H9 (cell line): ENCODE results near the gene TBC1D2. TPM values are rescaled to one million over a fixed set of nuclear protein-coding genes. Genes with fewer than 3 reads are reported as not detected.

Experiments used
- DNase-seq: peaks from one replicate; pipeline ENCODE4 v3.0.0-alpha.2; 2017
- H2AFZ ChIP-seq: one replicate; pipeline ENCODE4 v1.6.1; 2013; ENCODE audit warnings: mild to moderate bottlenecking, low read length, control low read depth, moderate library complexity
- H2AK5ac ChIP-seq: 2 replicates; pipeline ENCODE4 v1.6.1; 2013; ENCODE audit warnings: low read length, control low read depth, mixed read lengths; ENCODE audit not compliant: insufficient read length
- H2BK120ac ChIP-seq: one replicate; pipeline ENCODE4 v1.6.1; 2013; ENCODE audit warnings: low read depth, mild to moderate bottlenecking, low read length, control low read depth, inconsistent platforms; ENCODE audit not compliant: poor library complexity, severe bottlenecking
- H2BK12ac ChIP-seq: 2 replicates; pipeline ENCODE4 v1.6.1; 2013; ENCODE audit warnings: low read length, control low read depth, mixed read lengths, low read depth; ENCODE audit not compliant: insufficient read length
- H2BK15ac ChIP-seq: 2 replicates; pipeline ENCODE4 v1.6.1; 2013; ENCODE audit warnings: low read depth, low read length, control low read depth
- H2BK20ac ChIP-seq: one replicate; pipeline ENCODE4 v1.6.1; 2013; ENCODE audit warnings: low read depth, mild to moderate bottlenecking, low read length, control low read depth, inconsistent platforms; ENCODE audit not compliant: poor library complexity, severe bottlenecking
- H2BK5ac ChIP-seq: 2 replicates; pipeline ENCODE4 v1.6.1; 2013; ENCODE audit warnings: low read length, control low read depth, mixed read lengths; ENCODE audit not compliant: insufficient read length
- H3K14ac ChIP-seq: 2 replicates; pipeline ENCODE4 v1.6.1; 2013; ENCODE audit warnings: low read length, control low read depth; ENCODE audit not compliant: insufficient read depth
- H3K18ac ChIP-seq: 2 replicates; pipeline ENCODE4 v1.6.1; 2013; ENCODE audit warnings: low read depth, mild to moderate bottlenecking, mixed read lengths, low read length, control low read depth; ENCODE audit not compliant: insufficient read length
- H3K23ac ChIP-seq: 2 replicates; pipeline ENCODE4 v1.6.1; 2013; ENCODE audit warnings: low read length, control low read depth, mixed read lengths, low read depth; ENCODE audit not compliant: insufficient read length
- H3K23me2 ChIP-seq: 2 replicates; pipeline ENCODE4 v1.6.1; 2013; ENCODE audit warnings: low read depth, mild to moderate bottlenecking, mixed read lengths, low read length, control low read depth; ENCODE audit not compliant: insufficient read length, poor library complexity, severe bottlenecking
- H3K27ac ChIP-seq: 2 replicates; pipeline ENCODE4 v1.5.1; 2013; ENCODE audit warnings: low read length, control low read depth, mixed read lengths, low read depth; ENCODE audit not compliant: insufficient read length
- H3K27me3 ChIP-seq: 2 replicates; pipeline ENCODE4 v1.6.1; 2013; ENCODE audit warnings: low read length, control low read depth, inconsistent platforms; ENCODE audit not compliant: insufficient read depth
- H3K4ac ChIP-seq: 2 replicates; pipeline ENCODE4 v1.6.1; 2013; ENCODE audit warnings: low read depth, mild to moderate bottlenecking, control low read depth, inconsistent platforms, low read length, moderate library complexity
- H3K4me1 ChIP-seq: 2 replicates; pipeline ENCODE4 v1.6.1; 2013; ENCODE audit warnings: low read length, control low read depth, inconsistent platforms; ENCODE audit not compliant: insufficient read depth
- H3K4me2 ChIP-seq: 2 replicates; pipeline ENCODE4 v1.6.1; 2013; ENCODE audit warnings: low read length, control low read depth, mixed read lengths; ENCODE audit not compliant: insufficient read length, insufficient read depth
- H3K56ac ChIP-seq: 2 replicates; pipeline ENCODE4 v1.6.1; 2013; ENCODE audit warnings: low read depth, mild to moderate bottlenecking, mixed read lengths, low read length, control low read depth; ENCODE audit not compliant: insufficient read length
- H3K79me1 ChIP-seq: 2 replicates; pipeline ENCODE4 v1.6.1; 2013; ENCODE audit warnings: low read depth, mild to moderate bottlenecking, moderate library complexity, low read length, control low read depth, inconsistent platforms; ENCODE audit not compliant: insufficient read depth, poor library complexity, severe bottlenecking
- H3K79me2 ChIP-seq: 2 replicates; pipeline ENCODE4 v1.6.1; 2013; ENCODE audit warnings: low read length, control low read depth, inconsistent platforms; ENCODE audit not compliant: insufficient read depth
- H3K9ac ChIP-seq: 2 replicates; pipeline ENCODE4 v1.6.1; 2013; ENCODE audit warnings: low read length, control low read depth, mixed read lengths; ENCODE audit not compliant: insufficient read length; ENCODE audit errors: extremely low read depth
- H3K9me3 ChIP-seq: one replicate; pipeline ENCODE4 v1.6.1; 2013; ENCODE audit warnings: low read depth, low read length, inconsistent platforms; ENCODE audit not compliant: control insufficient read depth
- H3T11ph ChIP-seq: one replicate; pipeline ENCODE4 v1.6.1; 2013; ENCODE audit warnings: mild to moderate bottlenecking, low read length, control low read depth, inconsistent platforms
- H4K20me1 ChIP-seq: one replicate; pipeline ENCODE4 v1.6.1; 2013; ENCODE audit not compliant: control insufficient read depth, insufficient read length, insufficient read depth
- H4K5ac ChIP-seq: 2 replicates; pipeline ENCODE4 v1.6.1; 2013; ENCODE audit warnings: low read depth, mild to moderate bottlenecking, mixed read lengths, low read length, control low read depth; ENCODE audit not compliant: insufficient read length
- H4K8ac ChIP-seq: replicated peaks from 2 replicates; pipeline ENCODE4 v1.6.1; 2013; ENCODE audit warnings: low read length, control low read depth, mixed read lengths, low read depth; ENCODE audit not compliant: insufficient read length
- H4K91ac ChIP-seq: 2 replicates; pipeline ENCODE4 v1.6.1; 2013; ENCODE audit warnings: low read depth, mild to moderate bottlenecking, moderate library complexity, mixed read lengths, low read length, control low read depth; ENCODE audit not compliant: insufficient read length
- H3K27ac Mint-ChIP-seq, 3 experiments: 2 replicates in 2 of 3; 3 replicates in 1 of 3; pipeline ENCODE4 v1.8.0; 2020 to 2021; ENCODE audit warnings: mixed read lengths in 3 of 3, mild to moderate bottlenecking in 1 of 3, moderate library complexity in 1 of 3
- H3K27me3 Mint-ChIP-seq: 2 replicates; pipeline ENCODE4 v1.8.0; 2021; ENCODE audit warnings: low read depth, mild to moderate bottlenecking, moderate library complexity, mixed read lengths
- H3K36me3 Mint-ChIP-seq, 3 experiments: 2 replicates in 2 of 3; 3 replicates in 1 of 3; pipeline ENCODE4 v1.8.0; 2020 to 2021; ENCODE audit warnings: low read depth in 3 of 3, mixed read lengths in 3 of 3; ENCODE audit not compliant: insufficient read depth in 1 of 3
- H3K4me1 Mint-ChIP-seq, 2 experiments: 2 replicates each; pipeline ENCODE4 v1.8.0; 2020; ENCODE audit warnings: mixed read lengths in 2 of 2
- H3K4me3 Mint-ChIP-seq, 2 experiments: 2 replicates in 1 of 2; 3 replicates in 1 of 2; pipeline ENCODE4 v1.8.0; 2020 to 2021; ENCODE audit warnings: mild to moderate bottlenecking in 2 of 2, mixed read lengths in 2 of 2, moderate library complexity in 1 of 2
- H3K9me3 Mint-ChIP-seq, 2 experiments: 2 replicates in 1 of 2; 3 replicates in 1 of 2; pipeline ENCODE4 v1.8.0; 2020; ENCODE audit warnings: mild to moderate bottlenecking in 2 of 2, mixed read lengths in 2 of 2, moderate library complexity in 1 of 2
- CTCF ChIP-seq: fragments of 200-600 bp; sonication (generic); conservative IDR thresholded peaks from 3 replicates; pipeline ENCODE4 v1.8.0; 2021; ENCODE audit warnings: antibody characterized with exemption, mild to moderate bottlenecking
- WGBS: extraction: QIAGEN DNeasy Blood & Tissue Kit; methylation state at CpG from one replicate; pipeline ENCODE4 v1.1.7; 2013; ENCODE audit warnings: missing lambda C conversion rate, low lambda C conversion rate, mixed read lengths; ENCODE audit not compliant: insufficient read length; ENCODE audit errors: extremely low coverage; 5-methylcytosine and 5-hydroxymethylcytosine counted together
- total RNA-seq: library from RNA; stranded (reverse); gene quantifications from 2 replicates; pipeline ENCODE4 v1.2.1, GENCODE V29; 2021

Gene TBC1D2
- total RNA-seq, 1 experiment from 2014 or later: 2.9 TPM

DNA sequence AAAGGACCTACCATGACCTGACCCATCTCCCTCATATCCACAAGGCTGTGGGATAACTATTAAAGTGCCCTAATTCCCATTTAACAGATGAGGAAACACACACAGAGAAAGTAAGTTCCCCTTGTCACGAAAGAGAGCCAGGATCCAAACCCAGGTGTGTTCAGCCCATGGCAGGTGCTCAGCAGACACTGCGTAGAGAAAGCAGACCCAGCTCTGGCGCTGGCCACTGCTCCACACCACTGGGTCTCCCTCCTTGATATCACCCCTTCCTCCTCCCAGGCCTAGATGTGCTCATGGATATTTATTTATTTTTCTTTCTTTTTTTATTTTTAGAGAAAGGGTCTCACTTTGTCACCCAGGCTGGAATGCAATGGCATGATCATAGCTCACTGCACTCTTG lies 39.1 kb downstream of the TBC1D2 start:
- no peak overlapping the region for H3T11ph ChIP-seq
- Mint-ChIP-seq H3K36me3 (peaks cover 3 to 19% (median 4%) of the 10 kb centered on the region in 3 experiments; a peak in 4 of 7 replicates), H3K27me3 (no peaks in the 10 kb centered on the region), H3K9me3 (no peaks in the 10 kb centered on the region), H3K4me1 (peaks cover 38 to 41% of the 10 kb centered on the region in 2 experiments), H3K4me3 (no peak overlapping the region), H3K27ac (no peak overlapping the region)
- H4K91ac ChIP-seq: no peak overlapping the region
- no peaks in the 10 kb centered on the region for H4K20me1 ChIP-seq
- H3K27me3 ChIP-seq: no peaks in the 10 kb centered on the region
- no peak overlapping the region for H3K18ac ChIP-seq
- WGBS: no CpG with 5 or more reads among the region's 3 CpGs
- H3K4ac ChIP-seq: no peak overlapping the region
- H3K79me2 ChIP-seq: no peaks in the 10 kb centered on the region
- no peak overlapping the region for H3K56ac ChIP-seq
- no peaks in the 10 kb centered on the region for H3K79me1 ChIP-seq
- H2BK15ac ChIP-seq: no peak overlapping the region
- no peak overlapping the region for H3K23ac ChIP-seq
- no peak overlapping the region for H2AK5ac ChIP-seq
- no peak overlapping the region for H2BK20ac ChIP-seq
- no peak for TF ChIP-seq CTCF
- no peak overlapping the region for H2BK5ac ChIP-seq
- H3K14ac ChIP-seq: no peak overlapping the region
- no peak overlapping the region for H2BK12ac ChIP-seq
- no peak overlapping the region for H4K8ac ChIP-seq
- no peak overlapping the region for H2BK120ac ChIP-seq
- H4K5ac ChIP-seq: no peak overlapping the region
- no peak overlapping the region for H3K9ac ChIP-seq
- no peaks in the 10 kb centered on the region for H3K23me2 ChIP-seq
- no peak overlapping the region for H2AFZ ChIP-seq
- no peak overlapping the region for H3K27ac ChIP-seq
- no peak for DNase-seq
- no peaks in the 10 kb centered on the region for H3K9me3 ChIP-seq
- H3K4me2 ChIP-seq: no peak overlapping the region
- peaks cover 13% of the 10 kb centered on the region for H3K4me1 ChIP-seq
